Measurements from ENCODE around the gene ZBTB16.

The ZBTB16 gene

GRCh38 chr11:114282488-114282887 is 223.0 kb downstream of the ZBTB16 start:
- Histone ChIP-seq H3K4me1 (ENCODE audit: control insufficient read depth, insufficient read depth, low read length) (no peaks in the 10 kb centered on the region), H3K27ac (ENCODE audit: extremely low read depth, low read depth, low read length) (no peak overlapping the region), H3K36me3 (ENCODE audit: control insufficient read depth in 2 of 2, insufficient read depth in 1 of 2, low read length in 2 of 2) (no peaks in the 10 kb centered on the region), H3K9me3 (ENCODE audit: control insufficient read depth, insufficient read depth, low read depth, low read length) (no peaks in the 10 kb centered on the region), H3K4me3 (ENCODE audit: low read depth, low read length) (no peak overlapping the region)
- no peak for TF ChIP-seq ZNF175 (tag by site-specific recombination; IDR thresholded peaks at IDR 0.05)
- TF ChIP-seq, protein P1, sequence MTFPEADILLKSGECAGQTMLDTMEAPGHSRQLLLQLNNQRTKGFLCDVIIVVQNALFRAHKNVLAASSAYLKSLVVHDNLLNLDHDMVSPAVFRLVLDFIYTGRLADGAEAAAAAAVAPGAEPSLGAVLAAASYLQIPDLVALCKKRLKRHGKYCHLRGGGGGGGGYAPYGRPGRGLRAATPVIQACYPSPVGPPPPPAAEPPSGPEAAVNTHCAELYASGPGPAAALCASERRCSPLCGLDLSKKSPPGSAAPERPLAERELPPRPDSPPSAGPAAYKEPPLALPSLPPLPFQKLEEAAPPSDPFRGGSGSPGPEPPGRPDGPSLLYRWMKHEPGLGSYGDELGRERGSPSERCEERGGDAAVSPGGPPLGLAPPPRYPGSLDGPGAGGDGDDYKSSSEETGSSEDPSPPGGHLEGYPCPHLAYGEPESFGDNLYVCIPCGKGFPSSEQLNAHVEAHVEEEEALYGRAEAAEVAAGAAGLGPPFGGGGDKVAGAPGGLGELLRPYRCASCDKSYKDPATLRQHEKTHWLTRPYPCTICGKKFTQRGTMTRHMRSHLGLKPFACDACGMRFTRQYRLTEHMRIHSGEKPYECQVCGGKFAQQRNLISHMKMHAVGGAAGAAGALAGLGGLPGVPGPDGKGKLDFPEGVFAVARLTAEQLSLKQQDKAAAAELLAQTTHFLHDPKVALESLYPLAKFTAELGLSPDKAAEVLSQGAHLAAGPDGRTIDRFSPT (tag by site-specific recombination; IDR thresholded peaks at IDR 0.05) = no peak
- TF ChIP-seq, protein P2, sequence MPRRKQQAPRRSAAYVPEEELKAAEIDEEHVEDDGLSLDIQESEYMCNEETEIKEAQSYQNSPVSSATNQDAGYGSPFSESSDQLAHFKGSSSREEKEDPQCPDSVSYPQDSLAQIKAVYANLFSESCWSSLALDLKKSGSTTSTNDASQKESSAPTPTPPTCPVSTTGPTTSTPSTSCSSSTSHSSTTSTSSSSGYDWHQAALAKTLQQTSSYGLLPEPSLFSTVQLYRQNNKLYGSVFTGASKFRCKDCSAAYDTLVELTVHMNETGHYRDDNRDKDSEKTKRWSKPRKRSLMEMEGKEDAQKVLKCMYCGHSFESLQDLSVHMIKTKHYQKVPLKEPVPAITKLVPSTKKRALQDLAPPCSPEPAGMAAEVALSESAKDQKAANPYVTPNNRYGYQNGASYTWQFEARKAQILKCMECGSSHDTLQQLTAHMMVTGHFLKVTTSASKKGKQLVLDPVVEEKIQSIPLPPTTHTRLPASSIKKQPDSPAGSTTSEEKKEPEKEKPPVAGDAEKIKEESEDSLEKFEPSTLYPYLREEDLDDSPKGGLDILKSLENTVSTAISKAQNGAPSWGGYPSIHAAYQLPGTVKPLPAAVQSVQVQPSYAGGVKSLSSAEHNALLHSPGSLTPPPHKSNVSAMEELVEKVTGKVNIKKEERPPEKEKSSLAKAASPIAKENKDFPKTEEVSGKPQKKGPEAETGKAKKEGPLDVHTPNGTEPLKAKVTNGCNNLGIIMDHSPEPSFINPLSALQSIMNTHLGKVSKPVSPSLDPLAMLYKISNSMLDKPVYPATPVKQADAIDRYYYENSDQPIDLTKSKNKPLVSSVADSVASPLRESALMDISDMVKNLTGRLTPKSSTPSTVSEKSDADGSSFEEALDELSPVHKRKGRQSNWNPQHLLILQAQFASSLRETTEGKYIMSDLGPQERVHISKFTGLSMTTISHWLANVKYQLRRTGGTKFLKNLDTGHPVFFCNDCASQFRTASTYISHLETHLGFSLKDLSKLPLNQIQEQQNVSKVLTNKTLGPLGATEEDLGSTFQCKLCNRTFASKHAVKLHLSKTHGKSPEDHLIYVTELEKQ (tag by site-specific recombination; IDR thresholded peaks at IDR 0.05; ENCODE audit: borderline replicate concordance) = no peak
- TF ChIP-seq BCL11A (tag by site-specific recombination; IDR thresholded peaks at IDR 0.05; ENCODE audit: low read depth) = no peak
- TF ChIP-seq ZSCAN23 (tag by site-specific recombination; IDR thresholded peaks at IDR 0.05) = no peak
- no peak for TF ChIP-seq ZNF335 (tag by site-specific recombination; conservative IDR thresholded peaks at IDR 0.05)
- TF ChIP-seq ZNF610 (tag by site-specific recombination; IDR thresholded peaks at IDR 0.05; ENCODE audit: borderline replicate concordance) = no peak
- TF ChIP-seq ZNF629 (tag by site-specific recombination; IDR thresholded peaks at IDR 0.05) = no peak
- TF ChIP-seq, protein P3, sequence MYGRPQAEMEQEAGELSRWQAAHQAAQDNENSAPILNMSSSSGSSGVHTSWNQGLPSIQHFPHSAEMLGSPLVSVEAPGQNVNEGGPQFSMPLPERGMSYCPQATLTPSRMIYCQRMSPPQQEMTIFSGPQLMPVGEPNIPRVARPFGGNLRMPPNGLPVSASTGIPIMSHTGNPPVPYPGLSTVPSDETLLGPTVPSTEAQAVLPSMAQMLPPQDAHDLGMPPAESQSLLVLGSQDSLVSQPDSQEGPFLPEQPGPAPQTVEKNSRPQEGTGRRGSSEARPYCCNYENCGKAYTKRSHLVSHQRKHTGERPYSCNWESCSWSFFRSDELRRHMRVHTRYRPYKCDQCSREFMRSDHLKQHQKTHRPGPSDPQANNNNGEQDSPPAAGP (tag by site-specific recombination; IDR thresholded peaks at IDR 0.05) = no peak
- no peak for TF ChIP-seq ZNF169 (tag by site-specific recombination; IDR thresholded peaks at IDR 0.05)
- no peak for TF ChIP-seq GLIS2 (tag by site-specific recombination; IDR thresholded peaks at IDR 0.05)
- TF ChIP-seq ZNF140 (tag by site-specific recombination; IDR thresholded peaks at IDR 0.05) = no peak
- no peak for TF ChIP-seq HOXA7 (CRISPR knock-in tag; IDR thresholded peaks at IDR 0.05; ENCODE audit: borderline replicate concordance)
- no peak for TF ChIP-seq ZNF621 (tag by site-specific recombination; IDR thresholded peaks at IDR 0.05)
- TF ChIP-seq KLF16 (tag by site-specific recombination; IDR thresholded peaks at IDR 0.05) = no peak
- TF ChIP-seq ZNF530 (tag by site-specific recombination; IDR thresholded peaks at IDR 0.05; ENCODE audit: low read depth) = no peak
- no peak for TF ChIP-seq ZNF514 (tag by site-specific recombination; IDR thresholded peaks at IDR 0.05)
- ChIA-PET CTCF (interaction anchor here (0.6 to 2.5 kb wide), 4 partner anchors 10 to 481 kb away, joined by 3 to 8 read pairs (median 3); no protein-coding TSS in a partner anchor), POLR2A (no interaction called here)

DNA sequence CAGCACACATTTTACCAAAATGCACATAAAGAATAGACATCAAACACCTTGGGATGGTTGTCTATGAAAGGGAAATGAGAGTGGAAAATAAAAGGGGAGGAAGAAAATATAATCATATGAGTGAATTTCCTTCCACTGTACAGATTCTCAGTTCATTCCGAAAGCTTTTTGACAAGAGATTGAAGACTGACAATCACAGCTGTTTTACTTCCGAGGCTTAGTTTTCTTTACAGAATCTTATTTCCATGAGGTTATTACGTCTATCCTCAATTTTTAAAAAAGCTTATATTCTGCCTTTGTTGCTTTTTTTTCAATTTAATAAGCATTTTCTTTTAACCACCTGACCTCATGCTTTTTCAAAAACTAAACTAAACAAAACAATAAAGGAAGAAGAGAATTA is 223.9 kb downstream of the ZBTB16 start:
- no peak overlapping the region for H3K27ac ChIP-seq (ENCODE audit: extremely low read depth, low read depth, low read length)
- H3K4me3 ChIP-seq (ENCODE audit: low read depth, low read length) = no peak overlapping the region
- H3K36me3 ChIP-seq (ENCODE audit: control insufficient read depth in 2 of 2, insufficient read depth in 1 of 2, low read length in 2 of 2) = no peaks in the 10 kb centered on the region
- no peaks in the 10 kb centered on the region for H3K4me1 ChIP-seq (ENCODE audit: control insufficient read depth, insufficient read depth, low read length)
- ChIA-PET POLR2A (no interaction called here), CTCF (no interaction called here)
- no peak for TF ChIP-seq ZNF791 (tag by site-specific recombination; IDR thresholded peaks at IDR 0.05)
- H3K9me3 ChIP-seq (ENCODE audit: control insufficient read depth, insufficient read depth, low read depth, low read length) = no peaks in the 10 kb centered on the region

Data from HEK293 (cell line).